ENCODE measurements around the gene IGFBP1. TPM values are rescaled to one million over a fixed set of nuclear protein-coding genes. Genes with fewer than 3 reads are reported as not detected.

IGFBP1 gene
- total and polyA plus RNA-seq, 2 of the 13 experiments (the other 11 are each of a cell fraction or from before 2014, with no cell fraction given), result 5.4 to 885 TPM

GRCh38 chr7:45888185-45888992, at the start of gene IGFBP1 (continued):
- TF ChIP-seq ZNF292 (CRISPR knock-in tag; IDR thresholded peaks at IDR 0.05; ENCODE audit: borderline replicate concordance, low read depth), result peak; percentile 76; the same call in 1 of the 2 replicates
- peak; percentile 99 for TF ChIP-seq ZNF891 (CRISPR knock-in tag; IDR thresholded peaks at IDR 0.05)
- peak; percentile 74 for TF ChIP-seq RXRA (CRISPR knock-in tag; IDR thresholded peaks at IDR 0.05)
- peak; percentile 61; the same call in 1 of the 2 replicates for TF ChIP-seq MEF2D (CRISPR knock-in tag; IDR thresholded peaks at IDR 0.05)
- TF ChIP-seq, protein P1, sequence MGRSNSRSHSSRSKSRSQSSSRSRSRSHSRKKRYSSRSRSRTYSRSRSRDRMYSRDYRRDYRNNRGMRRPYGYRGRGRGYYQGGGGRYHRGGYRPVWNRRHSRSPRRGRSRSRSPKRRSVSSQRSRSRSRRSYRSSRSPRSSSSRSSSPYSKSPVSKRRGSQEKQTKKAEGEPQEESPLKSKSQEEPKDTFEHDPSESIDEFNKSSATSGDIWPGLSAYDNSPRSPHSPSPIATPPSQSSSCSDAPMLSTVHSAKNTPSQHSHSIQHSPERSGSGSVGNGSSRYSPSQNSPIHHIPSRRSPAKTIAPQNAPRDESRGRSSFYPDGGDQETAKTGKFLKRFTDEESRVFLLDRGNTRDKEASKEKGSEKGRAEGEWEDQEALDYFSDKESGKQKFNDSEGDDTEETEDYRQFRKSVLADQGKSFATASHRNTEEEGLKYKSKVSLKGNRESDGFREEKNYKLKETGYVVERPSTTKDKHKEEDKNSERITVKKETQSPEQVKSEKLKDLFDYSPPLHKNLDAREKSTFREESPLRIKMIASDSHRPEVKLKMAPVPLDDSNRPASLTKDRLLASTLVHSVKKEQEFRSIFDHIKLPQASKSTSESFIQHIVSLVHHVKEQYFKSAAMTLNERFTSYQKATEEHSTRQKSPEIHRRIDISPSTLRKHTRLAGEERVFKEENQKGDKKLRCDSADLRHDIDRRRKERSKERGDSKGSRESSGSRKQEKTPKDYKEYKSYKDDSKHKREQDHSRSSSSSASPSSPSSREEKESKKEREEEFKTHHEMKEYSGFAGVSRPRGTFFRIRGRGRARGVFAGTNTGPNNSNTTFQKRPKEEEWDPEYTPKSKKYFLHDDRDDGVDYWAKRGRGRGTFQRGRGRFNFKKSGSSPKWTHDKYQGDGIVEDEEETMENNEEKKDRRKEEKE (IDR thresholded peaks at IDR 0.05), result no peak
- TF ChIP-seq RFXAP (CRISPR knock-in tag; IDR thresholded peaks at IDR 0.05; ENCODE audit: borderline replicate concordance), result peak; percentile 44; the same call in 1 of the 2 replicates
- TF ChIP-seq MED13 (CRISPR knock-in tag; IDR thresholded peaks at IDR 0.05), result no peak
- TF ChIP-seq, protein P2, sequence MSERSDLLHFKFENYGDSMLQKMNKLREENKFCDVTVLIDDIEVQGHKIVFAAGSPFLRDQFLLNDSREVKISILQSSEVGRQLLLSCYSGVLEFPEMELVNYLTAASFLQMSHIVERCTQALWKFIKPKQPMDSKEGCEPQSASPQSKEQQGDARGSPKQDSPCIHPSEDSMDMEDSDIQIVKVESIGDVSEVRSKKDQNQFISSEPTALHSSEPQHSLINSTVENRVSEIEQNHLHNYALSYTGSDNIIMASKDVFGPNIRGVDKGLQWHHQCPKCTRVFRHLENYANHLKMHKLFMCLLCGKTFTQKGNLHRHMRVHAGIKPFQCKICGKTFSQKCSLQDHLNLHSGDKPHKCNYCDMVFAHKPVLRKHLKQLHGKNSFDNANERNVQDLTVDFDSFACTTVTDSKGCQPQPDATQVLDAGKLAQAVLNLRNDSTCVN (CRISPR knock-in tag; IDR thresholded peaks at IDR 0.05; ENCODE audit: borderline replicate concordance), result peak; percentile 32; the same call in 1 of the 2 replicates
- TF ChIP-seq ZNF629 (CRISPR knock-in tag; conservative IDR thresholded peaks at IDR 0.05), result 0 out of 2 replicates have a peak, but pooled peaks have one; percentile 59
- TF ChIP-seq SOX13 (IDR thresholded peaks at IDR 0.05), result no peak
- peak in 1 of 2 experiments; percentile 83; a peak in 2 of 4 replicates for TF ChIP-seq SOX13 (CRISPR knock-in tag; conservative IDR thresholded peaks at IDR 0.05 in 1 of 2, IDR thresholded peaks at IDR 0.05 in 1 of 2)
- TF ChIP-seq, protein P3, sequence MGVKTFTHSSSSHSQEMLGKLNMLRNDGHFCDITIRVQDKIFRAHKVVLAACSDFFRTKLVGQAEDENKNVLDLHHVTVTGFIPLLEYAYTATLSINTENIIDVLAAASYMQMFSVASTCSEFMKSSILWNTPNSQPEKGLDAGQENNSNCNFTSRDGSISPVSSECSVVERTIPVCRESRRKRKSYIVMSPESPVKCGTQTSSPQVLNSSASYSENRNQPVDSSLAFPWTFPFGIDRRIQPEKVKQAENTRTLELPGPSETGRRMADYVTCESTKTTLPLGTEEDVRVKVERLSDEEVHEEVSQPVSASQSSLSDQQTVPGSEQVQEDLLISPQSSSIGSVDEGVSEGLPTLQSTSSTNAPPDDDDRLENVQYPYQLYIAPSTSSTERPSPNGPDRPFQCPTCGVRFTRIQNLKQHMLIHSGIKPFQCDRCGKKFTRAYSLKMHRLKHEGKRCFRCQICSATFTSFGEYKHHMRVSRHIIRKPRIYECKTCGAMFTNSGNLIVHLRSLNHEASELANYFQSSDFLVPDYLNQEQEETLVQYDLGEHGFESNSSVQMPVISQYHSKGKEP (CRISPR knock-in tag; IDR thresholded peaks at IDR 0.05), result peak; percentile 74; the same call in 1 of the 2 replicates
- TF ChIP-seq ZNF460 (CRISPR knock-in tag; IDR thresholded peaks at IDR 0.05; ENCODE audit: borderline replicate concordance), result no peak; the same call in 1 of the 2 replicates
- peak; percentile 15; the same call in 1 of the 2 replicates for TF ChIP-seq CBFB (CRISPR knock-in tag; IDR thresholded peaks at IDR 0.05)
- peak; percentile 76; the same call in 1 of the 2 replicates for TF ChIP-seq YEATS2 (CRISPR knock-in tag; IDR thresholded peaks at IDR 0.05; ENCODE audit: borderline replicate concordance)
- no peak for TF ChIP-seq HIC2 (CRISPR knock-in tag; IDR thresholded peaks at IDR 0.05; ENCODE audit: low read depth)
- TF ChIP-seq HDAC1 (CRISPR knock-in tag; IDR thresholded peaks at IDR 0.05), result peak; percentile 85
- no peak for TF ChIP-seq DNMT3B (CRISPR knock-in tag; conservative IDR thresholded peaks at IDR 0.05)
- TF ChIP-seq ZNF781 (CRISPR knock-in tag; IDR thresholded peaks at IDR 0.05; ENCODE audit: borderline replicate concordance, not compliant biosample characterization), result peak; percentile 90
- no peak for TF ChIP-seq ELK4 (CRISPR knock-in tag; IDR thresholded peaks at IDR 0.05; ENCODE audit: borderline replicate concordance)

All from HepG2 (cell line).